Measurements from ENCODE around the gene MSANTD1.

The MSANTD1 gene

GRCh38 chr4:3250438-3250955 lies 1.5 kb downstream of the MSANTD1 start:
- DNase-seq = no peak

DNA sequence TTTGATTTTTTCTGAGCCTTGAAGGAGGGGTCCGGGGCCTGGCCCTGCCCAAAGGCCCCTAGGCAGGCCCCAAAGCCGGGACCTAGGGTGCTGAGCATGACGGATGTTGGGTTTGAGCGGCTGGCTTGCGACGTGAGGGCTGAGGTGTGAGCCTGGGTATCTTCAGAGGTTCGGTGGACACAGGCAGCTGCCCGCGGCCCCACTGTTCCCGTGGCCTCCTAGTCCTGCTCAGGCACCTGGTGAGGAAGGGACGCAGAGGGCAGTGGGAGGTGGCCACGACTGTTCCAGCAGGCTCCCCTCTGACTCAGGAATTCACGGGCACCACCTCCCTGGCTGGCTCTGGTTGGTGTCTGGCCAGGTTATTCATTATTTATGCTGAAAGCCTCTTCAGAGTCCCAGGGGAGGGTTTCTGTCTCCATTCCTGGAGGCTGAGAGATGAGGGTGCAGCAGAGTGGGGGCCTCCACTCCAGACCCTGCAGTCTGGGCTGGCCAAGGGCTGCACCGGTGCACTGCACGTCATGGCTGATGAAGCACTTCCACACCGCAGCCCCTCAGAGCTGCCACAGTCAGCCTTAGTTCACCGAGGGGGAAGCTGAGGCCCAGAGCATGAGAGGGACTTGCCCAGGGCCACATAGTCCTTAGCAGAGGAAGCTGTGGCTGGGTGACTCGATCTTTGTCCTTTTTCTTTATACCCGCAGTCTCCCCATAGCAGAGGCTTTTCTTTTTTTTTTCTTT lies 2.2 kb downstream of the MSANTD1 start:
- DNase-seq = no peak

GRCh38 chr4:3251691-3252479 lies 2.9 kb downstream of the MSANTD1 start:
- DNase-seq = no peak

DNA sequence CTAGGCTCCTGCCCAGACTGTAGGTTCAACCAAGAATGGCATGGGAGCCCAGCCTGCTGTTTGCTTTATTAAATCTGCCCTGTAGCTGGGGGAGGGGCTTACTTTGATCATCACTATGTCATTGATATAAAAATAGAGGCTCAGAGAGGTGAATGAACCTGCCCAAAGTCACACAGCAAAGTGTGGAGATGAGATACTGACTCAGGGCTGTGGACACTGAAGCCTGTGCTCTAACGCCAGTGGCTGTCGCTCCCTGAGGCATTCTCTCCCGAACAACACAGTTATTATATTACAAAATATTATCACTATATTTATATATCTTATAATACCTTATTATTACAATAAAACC lies 3.5 kb downstream of the MSANTD1 start:
- no peak for DNase-seq

DNA sequence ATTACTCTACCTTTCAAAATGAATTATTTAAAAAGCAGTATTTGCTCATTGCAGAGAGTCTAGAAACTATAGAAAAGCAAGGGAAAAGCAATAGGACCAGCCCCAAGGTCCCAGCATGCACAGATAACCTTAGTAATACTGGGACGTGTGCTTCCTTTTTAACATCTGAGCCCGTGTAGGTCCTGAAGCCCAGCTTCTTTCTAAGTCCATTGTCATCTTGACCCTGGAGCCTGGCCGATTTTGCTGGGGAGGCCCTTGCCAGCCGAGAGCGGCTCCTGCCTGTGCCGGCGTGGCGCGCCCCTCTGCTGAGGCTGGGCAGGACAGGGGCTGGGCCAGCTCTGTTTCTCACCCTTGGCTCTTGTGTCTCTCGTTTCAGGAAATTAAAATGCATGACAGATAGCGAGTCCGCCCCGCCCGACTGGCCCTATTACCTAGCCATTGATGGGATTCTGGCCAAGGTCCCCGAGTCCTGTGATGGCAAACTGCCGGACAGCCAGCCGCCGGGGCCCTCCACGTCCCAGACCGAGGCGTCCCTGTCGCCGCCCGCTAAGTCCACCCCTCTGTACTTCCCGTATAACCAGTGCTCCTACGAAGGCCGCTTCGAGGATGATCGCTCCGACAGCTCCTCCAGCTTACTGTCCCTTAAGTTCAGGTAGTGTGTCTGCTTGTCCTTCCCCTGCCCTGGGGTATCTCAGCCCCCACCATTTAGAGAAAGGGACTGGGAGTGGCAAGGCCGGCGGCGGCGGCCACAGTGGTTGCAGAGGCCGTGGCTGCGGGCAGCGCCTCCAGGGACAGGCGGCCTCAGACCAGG lies 4.1 kb downstream of the MSANTD1 start:
- DNase-seq = no peak

DNA sequence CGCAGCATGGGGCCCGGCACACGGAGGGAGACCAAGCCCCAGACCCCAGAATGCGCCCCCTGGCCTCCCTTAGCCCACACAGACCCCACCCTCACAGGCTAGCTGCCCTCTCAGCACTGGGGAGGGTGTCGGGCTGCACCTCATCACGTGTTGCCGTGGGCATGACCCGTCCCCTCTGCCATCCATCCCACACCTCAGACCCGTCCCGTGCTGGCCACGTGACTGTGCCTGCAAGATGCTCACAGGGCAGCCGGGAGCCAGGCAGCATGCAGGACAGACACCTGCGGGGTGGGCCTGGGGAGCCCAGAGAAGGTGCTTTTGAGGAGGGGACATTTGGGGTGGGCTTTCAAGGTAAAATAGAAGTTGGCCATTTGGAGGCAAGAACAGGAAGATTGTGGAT lies 4.8 kb downstream of the MSANTD1 start:
- no peak for DNase-seq

GRCh38 chr4:3254302-3255131 lies 5.6 kb downstream of the MSANTD1 start:
- DNase-seq = no peak

DNA sequence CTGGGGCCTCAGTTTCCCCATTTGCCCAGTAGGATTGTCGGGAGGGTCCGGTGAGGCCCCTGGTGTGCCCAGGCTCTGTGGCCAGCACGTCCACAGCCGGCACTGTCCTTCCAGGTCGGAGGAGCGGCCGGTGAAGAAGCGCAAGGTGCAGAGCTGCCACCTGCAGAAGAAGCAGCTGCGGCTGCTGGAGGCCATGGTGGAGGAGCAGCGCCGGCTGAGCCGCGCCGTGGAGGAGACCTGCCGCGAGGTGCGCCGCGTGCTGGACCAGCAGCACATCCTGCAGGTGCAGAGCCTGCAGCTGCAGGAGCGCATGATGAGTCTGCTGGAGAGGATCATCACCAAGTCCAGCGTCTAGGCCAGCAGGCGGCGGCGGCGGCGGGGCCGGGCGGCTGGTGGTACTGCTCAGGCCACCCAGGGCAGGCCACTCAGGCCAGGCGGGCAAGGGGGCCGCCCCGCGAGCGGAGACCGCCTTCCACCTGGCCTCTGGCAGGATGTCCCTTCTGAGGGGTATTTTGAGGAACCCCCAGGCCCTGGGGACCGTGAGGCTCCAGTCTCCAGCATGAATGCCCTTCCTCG lies 6.7 kb downstream of the MSANTD1 start:
- no peak for DNase-seq

GRCh38 chr4:3256230-3257102 lies 7.5 kb downstream of the MSANTD1 start:
- DNase-seq = no peak

DNA sequence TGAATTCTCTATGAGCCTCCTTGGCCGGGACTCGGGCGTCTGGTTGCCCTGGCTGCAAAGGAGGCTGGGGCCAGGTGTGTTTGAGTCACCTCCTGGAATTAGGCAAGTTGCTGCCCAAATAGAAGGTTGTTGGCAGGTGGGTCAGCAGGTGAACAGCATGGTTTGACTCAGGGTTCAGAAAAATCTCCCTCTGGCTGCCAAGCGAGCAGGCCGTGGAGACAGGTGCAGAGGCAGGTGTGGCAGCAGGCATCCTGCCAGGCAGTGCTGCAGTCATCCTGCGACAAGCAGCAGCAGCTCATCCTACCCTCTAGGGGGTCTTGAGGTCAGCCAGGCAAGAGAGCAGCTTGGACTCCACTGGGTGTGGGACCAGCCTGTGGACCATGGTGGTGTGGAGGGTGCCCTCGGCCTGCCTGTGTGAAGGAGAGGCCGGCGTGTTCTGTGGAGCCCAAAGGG lies 8.2 kb downstream of the MSANTD1 start:
- DNase-seq = peak; percentile 13

DNA sequence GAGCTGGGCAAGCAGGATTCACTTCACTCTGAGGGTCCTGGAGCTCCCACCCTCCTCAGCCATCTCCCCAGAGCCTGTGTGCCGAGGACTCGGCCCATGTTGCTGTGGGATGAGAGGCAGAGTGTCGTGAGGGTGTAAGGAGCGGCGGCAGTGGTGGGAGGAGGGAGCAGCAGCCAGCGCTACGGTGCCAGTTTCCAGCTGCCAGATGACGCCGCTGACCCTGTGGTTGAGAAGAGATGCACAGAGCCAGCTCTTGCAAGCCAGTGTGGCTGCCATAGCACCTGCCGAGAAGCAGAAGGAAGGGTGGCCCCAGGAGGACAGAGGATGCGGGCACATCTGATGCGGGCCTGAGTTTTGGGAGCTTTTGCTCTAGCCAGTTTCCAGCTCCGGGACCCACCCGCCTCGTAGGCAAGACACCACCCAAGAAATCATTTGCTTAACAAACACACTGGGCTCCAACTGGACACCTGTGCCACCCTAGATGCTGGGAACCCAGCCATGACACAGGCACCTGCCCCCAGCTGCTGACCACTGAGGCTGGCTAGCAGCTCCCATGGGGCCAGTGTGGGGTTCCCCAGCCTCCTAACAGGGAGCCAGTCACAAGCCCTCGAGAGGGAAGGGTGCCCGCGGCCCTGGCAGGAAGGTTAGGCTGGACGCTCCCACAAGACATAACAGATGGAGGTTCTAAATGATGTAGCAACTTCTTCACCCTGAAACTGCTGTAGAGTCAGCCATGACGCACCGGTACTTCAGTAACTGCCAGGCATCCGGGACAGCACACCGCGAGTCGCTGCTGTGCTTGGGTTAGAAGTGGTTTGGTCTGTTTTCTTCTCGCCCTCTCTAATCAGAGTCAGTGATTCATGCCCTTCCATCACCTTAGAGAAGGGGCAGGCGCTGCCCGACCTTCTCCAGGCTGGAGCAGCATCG lies 8.9 kb downstream of the MSANTD1 start:
- no peak for DNase-seq

- no peak for DNase-seq
These were observed 12.7 kb downstream of the MSANTD1 start for GRCh38 chr4:3261411-3262207.

- DNase-seq = no peak
These were observed 13.5 kb downstream of the MSANTD1 start for GRCh38 chr4:3262208-3263052.

DNA sequence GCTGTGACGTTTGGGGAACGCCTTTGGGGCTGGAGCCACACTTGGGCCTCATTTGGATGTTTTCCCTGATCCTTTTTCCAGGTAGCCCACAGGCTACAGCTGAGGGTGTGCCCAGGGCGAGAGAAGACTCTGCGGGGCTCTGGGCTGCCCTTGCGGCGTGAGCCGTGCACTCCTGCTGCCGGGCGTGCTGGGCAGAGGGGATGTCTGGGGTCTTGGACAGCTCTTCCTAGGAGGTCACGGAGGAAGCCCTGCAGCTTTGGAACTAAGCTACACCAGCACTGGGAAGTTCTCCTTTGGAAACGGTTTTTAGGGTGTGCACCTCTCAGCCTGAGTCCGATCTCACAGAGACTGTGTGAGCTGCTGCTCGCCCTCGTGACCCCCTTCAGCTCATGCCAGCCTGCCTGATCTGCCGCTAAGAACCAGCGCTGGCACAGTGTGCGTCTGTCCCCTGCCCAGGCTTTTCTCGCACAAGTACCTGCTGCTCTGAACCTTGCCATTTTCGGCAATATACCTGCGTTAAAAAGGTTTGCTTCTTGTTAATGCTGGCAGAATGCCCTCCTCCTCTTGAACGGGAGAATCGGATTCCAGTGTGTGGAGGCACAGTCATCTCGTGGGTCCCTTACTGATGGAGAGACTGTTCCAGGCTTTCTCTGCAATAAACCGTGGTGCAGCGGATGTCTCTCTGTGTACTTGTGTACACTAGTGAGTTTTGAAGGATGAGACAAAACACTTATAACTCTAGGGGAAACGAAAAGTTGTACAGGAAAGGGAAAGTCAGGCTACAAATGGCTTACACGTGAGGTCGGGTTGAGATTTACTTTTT lies 14.3 kb downstream of the MSANTD1 start:
- DNase-seq = no peak

- DNase-seq = no peak
These were observed 14.9 kb downstream of the MSANTD1 start for GRCh38 chr4:3263876-3264193.

DNA sequence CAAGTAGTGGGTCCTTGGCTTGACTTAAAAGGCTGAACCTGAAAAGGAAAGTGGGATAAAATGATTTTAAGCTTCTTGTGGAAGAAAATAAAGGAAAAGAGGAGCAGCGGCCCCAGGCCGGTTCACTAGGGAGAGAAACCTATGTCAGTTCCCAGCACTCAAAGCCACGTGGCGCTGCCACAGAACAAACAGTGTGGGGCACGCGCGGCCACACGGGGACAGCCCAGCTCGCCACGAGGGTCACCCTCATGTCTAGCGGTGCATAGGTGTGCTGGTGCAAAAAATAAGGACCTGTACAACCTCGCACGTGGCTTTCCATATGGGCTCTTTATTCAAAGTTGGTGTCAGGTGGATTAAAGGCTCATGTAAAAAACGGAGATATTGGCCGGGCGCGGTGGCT lies 17.1 kb downstream of the MSANTD1 start:
- DNase-seq = no peak
